Measurements from ENCODE around the gene IKZF1. TPM values are rescaled to one million over a fixed set of nuclear protein-coding genes. Genes with fewer than 3 reads are reported as not detected.

Gene IKZF1
- total and polyA plus RNA-seq, 9 of the 15 experiments (the other 6 are each of a cell fraction or from before 2014, with no cell fraction given) = 12.6 to 85.3 (median 44.7) TPM

- TF ChIP-seq ZNF407 (IDR thresholded peaks at IDR 0.05; ENCODE audit: low read depth) = no peak
- TF ChIP-seq CBFA2T3 (IDR thresholded peaks at IDR 0.05) = peak; percentile 15; the same call in 1 of the 2 replicates
- TF ChIP-seq FOSL1 (tag; conservative IDR thresholded peaks at IDR 0.05) = no peak
- no peak for TF ChIP-seq ARID2 (IDR thresholded peaks at IDR 0.05)
- TF ChIP-seq, protein P1, sequence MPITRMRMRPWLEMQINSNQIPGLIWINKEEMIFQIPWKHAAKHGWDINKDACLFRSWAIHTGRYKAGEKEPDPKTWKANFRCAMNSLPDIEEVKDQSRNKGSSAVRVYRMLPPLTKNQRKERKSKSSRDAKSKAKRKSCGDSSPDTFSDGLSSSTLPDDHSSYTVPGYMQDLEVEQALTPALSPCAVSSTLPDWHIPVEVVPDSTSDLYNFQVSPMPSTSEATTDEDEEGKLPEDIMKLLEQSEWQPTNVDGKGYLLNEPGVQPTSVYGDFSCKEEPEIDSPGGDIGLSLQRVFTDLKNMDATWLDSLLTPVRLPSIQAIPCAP (CRISPR knock-in tag; IDR thresholded peaks at IDR 0.05; ENCODE audit: borderline replicate concordance) = no peak
- peak; percentile 58 for TF ChIP-seq NFIC (IDR thresholded peaks at IDR 0.05)
Observed at GRCh38 chr7:50276483-50276882, 28.0 kb upstream of the IKZF1 start (continued).
